Fibroblast of the aortic adventitia (primary cell): ENCODE results near the gene CKMT2. TPM values are rescaled to one million over a fixed set of nuclear protein-coding genes. Genes with fewer than 3 reads are reported as not detected.

Experiments
- small RNA-seq: library from RNA; depleted of rRNA; stranded (forward); fragments of <200 nt; gene quantifications from one replicate; pipeline ENCODE3, GENCODE V24; 2012
- total RNA-seq: library from RNA; depleted of rRNA; stranded (reverse); fragments of >200 nt; gene quantifications from 2 replicates; pipeline ENCODE4 v1.2.3, GENCODE V29; 2012; ENCODE audit warnings: low replicate concordance

The CKMT2 gene
- total RNA-seq, 1 donor = 1.4 TPM

Small RNAs within 50 kb of the gene (small RNA-seq; reads per million reads assigned to genes)
- gene AC026436.1 = not detected

Other genes starting within 250 kb of the CKMT2 start
- gene ZCCHC9, start 68.3 kb downstream of the CKMT2 start, total RNA-seq = 26.5 and 30.8 TPM in 2 replicates
- gene ACOT12, start 160.8 kb downstream of the CKMT2 start, total RNA-seq = 0.27 TPM in 1 of 2 replicates, not detected in the other